A549 treated with Mapracorat at 1 μM for 4 hours (cell line): Measurements from ENCODE around the gene PLEKHB2. TPM values are rescaled to one million over a fixed set of nuclear protein-coding genes. Genes with fewer than 3 reads are reported as not detected.

Experiments used
- total RNA-seq: library from RNA; stranded (reverse); fragments of 200-300 nt; extraction: Qiagen RNA extraction; gene quantifications from 5 replicates; pipeline ENCODE4 v1.2.3, GENCODE V29; 2022

The PLEKHB2 gene, protein sequence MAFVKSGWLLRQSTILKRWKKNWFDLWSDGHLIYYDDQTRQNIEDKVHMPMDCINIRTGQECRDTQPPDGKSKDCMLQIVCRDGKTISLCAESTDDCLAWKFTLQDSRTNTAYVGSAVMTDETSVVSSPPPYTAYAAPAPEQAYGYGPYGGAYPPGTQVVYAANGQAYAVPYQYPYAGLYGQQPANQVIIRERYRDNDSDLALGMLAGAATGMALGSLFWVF
- total RNA-seq: 74.8 to 85.2 TPM (median 75.4 TPM) in 5 replicates

DNA sequence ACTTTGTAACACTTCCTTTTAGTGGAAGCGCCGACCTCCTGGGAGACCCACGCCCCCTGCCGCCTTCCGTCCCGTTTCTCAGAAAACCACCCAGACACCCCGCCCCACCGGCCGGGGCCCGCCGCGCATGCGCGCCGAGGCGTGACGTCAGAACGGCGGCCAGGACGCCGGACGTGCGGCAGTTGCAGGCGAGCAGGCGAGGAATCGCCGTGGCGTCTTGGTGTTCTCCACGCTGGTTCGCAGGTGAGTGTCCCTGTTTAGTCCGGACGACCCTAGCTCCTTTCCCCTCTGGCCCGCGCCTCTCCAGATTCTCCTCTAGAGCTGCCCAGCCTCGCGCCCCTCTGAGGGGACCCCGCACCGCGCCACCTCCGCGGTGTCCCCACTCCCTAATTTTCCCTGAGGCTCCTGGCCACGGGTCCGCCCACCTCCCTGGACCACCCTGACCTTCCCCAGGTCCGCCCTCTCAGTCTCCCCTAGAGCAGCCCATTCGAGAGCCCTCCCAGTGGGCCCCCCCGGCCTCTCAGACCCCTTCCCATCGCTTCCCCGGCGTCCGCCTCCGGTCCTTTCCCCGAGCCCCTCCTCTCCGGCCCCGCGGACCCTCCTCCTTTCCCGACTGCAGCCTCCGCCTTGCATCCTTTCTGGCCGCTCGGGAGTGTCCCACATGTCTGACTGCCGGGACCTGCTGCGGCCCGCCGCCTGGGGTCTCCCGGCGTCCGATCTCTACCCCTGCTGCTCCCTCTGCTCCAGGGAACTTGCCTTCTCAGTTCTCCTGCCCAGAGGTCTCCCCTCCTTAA, at the start of gene PLEKHB2:
PLEKHB2 (plus strand) TSS at position 181 of the 794 bp plus-strand sequence. CDS start 15,606 bp downstream, outside the sequence.

DNA sequence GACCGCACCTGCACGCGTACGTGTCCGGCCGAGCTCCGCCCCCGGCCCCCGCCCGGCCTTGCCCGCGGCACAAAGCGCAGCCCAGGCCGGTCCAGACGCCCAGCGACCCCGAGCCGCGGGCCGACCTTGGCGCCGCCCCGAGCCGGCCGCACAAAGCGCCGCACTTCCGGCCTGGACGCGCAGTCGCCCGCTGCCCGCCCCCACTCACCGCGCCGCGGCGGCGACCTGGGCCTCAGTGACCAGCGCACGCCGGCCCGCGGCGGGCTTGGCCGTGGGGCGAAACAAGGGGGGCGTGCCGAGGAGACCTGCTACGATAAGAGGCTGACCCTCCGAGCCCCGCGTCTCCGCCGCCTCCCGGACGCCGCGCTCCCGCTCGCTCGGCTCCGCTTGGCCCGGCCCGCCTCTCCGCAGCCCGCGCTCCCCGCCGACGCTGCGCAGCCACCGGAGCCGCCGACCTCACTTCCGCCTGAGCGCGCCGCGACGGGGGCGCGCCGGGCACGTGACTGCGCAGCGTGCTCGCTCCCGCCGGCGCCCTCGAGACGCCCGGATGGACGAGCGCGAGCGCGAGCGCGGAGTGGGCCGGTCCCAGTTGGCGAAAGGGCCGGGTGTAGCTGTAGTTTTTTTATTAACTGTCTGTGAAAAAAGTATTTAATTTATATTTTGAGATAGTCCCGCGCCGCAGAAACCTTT, 12.0 kb upstream of the PLEKHB2 start, which contains the start of gene FAM168B:
FAM168B (minus strand) TSS at position 455 of the 690 bp plus-strand sequence. CDS start 10,814 bp downstream, outside the sequence.

Other genes with a start within 250 kb of the PLEKHB2 start
- 74.0 to 95.1 TPM (median 86.4 TPM) in 5 replicates for gene FAM168B, start 11.9 kb upstream of the PLEKHB2 start, total RNA-seq
- 0.02 to 0.07 TPM (median 0.05 TPM) in 4 of 5 replicates, not detected in the other for gene POTEE, start 104.2 kb downstream of the PLEKHB2 start, total RNA-seq